ENCODE results near the gene KCNH4. TPM values are rescaled to one million over a fixed set of nuclear protein-coding genes. Genes with fewer than 3 reads are reported as not detected.

KCNH4 gene
- total and polyA plus RNA-seq, 9 of the 15 experiments (the other 6 are each of a cell fraction or from before 2014, with no cell fraction given), result 0.10 to 1.8 (median 0.50) TPM

DNA sequence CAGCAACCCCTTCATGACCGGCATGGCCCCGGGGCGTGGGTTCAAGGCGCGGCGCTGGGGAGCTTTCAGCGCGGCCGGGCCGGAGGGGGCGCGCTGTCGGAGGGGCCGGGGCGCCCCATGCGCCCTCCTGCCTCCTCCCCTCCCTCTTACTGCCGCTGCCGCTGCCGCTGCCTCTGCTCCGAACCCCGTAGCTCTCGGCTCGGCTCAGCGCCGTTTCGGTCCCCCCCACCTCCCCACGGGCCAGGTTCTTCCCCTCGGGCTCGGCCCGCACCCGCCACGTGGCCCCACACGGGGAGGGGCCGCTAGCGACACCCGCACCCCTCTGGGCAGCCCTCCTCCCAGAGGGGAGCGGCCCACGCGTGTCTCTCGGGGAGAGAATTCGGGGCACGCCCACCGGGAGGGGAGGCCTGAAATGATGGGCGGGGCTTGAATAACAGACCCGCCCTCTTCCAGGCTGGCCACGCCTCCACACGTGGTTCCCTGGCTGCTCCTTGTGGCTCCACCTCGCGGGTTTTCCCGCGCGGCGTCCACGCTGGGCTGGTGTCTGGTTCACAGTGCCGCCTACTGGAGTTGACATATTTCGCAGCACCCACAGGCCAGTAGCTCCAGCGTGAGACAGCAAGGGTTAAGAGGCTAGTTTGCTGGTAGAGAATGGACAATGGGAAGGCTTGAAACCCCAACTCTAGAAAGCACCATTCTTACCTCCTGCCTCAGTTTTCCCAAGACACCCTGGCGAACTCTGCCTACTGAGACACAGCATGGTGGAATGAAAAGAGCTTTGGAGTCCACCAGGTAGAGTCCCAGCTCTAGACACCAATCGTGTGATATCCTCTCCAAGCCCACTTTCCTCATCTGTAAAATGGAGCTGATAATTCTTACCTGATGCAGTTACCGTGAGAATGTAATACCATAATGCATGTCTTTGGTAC is at the start of gene KCNH4 (continued):
- TF ChIP-seq ZNF778 (CRISPR knock-in tag; IDR thresholded peaks at IDR 0.05) (no peak), ZC3H8 (IDR thresholded peaks at IDR 0.05) (0 out of 2 replicates have a peak, but pooled peaks have one; percentile 13), FOS (IDR thresholded peaks at IDR 0.05; ENCODE audit: extremely low read depth, insufficient read length) (no peak), SOX6 (IDR thresholded peaks at IDR 0.05) (peak; percentile 42; the same call in 1 of the 2 replicates), SMC3 (conservative IDR thresholded peaks at IDR 0.05; ENCODE audit: insufficient read depth, low read depth, low read length) (peak; percentile 68), KDM5B (IDR thresholded peaks at IDR 0.05; ENCODE audit: insufficient replicate concordance, low read depth, low read length) (no peak), SMAD1 (IDR thresholded peaks at IDR 0.05; ENCODE audit: low read depth, low read length, partially characterized antibody) (no peak), ZNF316 (IDR thresholded peaks at IDR 0.05) (no peak), SMARCA4 (IDR thresholded peaks at IDR 0.05) (no peak), U2AF2 (optimal IDR thresholded peaks at IDR 0.05; ENCODE audit: low read depth, low read length) (no peak), MTA2 (IDR thresholded peaks at IDR 0.05; ENCODE audit: low read depth) (peak; percentile 49), ATF7 (IDR thresholded peaks at IDR 0.05) (peak; percentile 63), HEY1 (CRISPR knock-in tag; IDR thresholded peaks at IDR 0.05; ENCODE audit: borderline replicate concordance) (no peak), WHSC1 (IDR thresholded peaks at IDR 0.05; ENCODE audit: low read length) (no peak)
- TF ChIP-seq, protein P1, sequence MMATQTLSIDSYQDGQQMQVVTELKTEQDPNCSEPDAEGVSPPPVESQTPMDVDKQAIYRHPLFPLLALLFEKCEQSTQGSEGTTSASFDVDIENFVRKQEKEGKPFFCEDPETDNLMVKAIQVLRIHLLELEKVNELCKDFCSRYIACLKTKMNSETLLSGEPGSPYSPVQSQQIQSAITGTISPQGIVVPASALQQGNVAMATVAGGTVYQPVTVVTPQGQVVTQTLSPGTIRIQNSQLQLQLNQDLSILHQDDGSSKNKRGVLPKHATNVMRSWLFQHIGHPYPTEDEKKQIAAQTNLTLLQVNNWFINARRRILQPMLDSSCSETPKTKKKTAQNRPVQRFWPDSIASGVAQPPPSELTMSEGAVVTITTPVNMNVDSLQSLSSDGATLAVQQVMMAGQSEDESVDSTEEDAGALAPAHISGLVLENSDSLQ (IDR thresholded peaks at IDR 0.05), result peak; percentile 89
- TF ChIP-seq, protein P2, sequence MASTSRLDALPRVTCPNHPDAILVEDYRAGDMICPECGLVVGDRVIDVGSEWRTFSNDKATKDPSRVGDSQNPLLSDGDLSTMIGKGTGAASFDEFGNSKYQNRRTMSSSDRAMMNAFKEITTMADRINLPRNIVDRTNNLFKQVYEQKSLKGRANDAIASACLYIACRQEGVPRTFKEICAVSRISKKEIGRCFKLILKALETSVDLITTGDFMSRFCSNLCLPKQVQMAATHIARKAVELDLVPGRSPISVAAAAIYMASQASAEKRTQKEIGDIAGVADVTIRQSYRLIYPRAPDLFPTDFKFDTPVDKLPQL (IDR thresholded peaks at IDR 0.05; ENCODE audit: extremely low read depth, insufficient read length), result no peak
- TF ChIP-seq, protein P3, sequence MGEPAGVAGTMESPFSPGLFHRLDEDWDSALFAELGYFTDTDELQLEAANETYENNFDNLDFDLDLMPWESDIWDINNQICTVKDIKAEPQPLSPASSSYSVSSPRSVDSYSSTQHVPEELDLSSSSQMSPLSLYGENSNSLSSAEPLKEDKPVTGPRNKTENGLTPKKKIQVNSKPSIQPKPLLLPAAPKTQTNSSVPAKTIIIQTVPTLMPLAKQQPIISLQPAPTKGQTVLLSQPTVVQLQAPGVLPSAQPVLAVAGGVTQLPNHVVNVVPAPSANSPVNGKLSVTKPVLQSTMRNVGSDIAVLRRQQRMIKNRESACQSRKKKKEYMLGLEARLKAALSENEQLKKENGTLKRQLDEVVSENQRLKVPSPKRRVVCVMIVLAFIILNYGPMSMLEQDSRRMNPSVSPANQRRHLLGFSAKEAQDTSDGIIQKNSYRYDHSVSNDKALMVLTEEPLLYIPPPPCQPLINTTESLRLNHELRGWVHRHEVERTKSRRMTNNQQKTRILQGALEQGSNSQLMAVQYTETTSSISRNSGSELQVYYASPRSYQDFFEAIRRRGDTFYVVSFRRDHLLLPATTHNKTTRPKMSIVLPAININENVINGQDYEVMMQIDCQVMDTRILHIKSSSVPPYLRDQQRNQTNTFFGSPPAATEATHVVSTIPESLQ (CRISPR knock-in tag; IDR thresholded peaks at IDR 0.05), result no peak
- TF ChIP-seq, protein P4, sequence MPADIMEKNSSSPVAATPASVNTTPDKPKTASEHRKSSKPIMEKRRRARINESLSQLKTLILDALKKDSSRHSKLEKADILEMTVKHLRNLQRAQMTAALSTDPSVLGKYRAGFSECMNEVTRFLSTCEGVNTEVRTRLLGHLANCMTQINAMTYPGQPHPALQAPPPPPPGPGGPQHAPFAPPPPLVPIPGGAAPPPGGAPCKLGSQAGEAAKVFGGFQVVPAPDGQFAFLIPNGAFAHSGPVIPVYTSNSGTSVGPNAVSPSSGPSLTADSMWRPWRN (IDR thresholded peaks at IDR 0.05; ENCODE audit: low read depth), result no peak

Measured in K562 (cell line).